ENCODE results near the gene LRRC61.

DNA sequence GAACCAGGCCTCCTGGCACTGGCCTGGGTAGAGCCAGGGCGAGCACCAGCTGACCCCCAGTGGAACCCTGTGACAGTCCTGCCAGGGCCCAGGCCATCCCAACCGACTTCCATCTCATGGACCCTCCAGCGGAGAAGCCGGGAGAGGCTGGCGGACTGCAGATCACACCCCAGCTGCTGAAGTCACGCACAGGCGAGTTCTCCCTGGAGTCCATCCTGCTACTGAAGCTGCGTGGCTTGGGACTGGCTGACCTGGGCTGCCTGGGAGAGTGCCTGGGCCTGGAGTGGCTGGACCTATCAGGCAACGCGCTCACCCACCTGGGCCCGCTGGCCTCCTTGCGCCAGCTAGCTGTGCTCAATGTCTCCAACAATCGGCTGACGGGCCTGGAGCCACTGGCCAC lies 13.6 kb downstream of the LRRC61 start:
- TF ChIP-seq, protein P1, sequence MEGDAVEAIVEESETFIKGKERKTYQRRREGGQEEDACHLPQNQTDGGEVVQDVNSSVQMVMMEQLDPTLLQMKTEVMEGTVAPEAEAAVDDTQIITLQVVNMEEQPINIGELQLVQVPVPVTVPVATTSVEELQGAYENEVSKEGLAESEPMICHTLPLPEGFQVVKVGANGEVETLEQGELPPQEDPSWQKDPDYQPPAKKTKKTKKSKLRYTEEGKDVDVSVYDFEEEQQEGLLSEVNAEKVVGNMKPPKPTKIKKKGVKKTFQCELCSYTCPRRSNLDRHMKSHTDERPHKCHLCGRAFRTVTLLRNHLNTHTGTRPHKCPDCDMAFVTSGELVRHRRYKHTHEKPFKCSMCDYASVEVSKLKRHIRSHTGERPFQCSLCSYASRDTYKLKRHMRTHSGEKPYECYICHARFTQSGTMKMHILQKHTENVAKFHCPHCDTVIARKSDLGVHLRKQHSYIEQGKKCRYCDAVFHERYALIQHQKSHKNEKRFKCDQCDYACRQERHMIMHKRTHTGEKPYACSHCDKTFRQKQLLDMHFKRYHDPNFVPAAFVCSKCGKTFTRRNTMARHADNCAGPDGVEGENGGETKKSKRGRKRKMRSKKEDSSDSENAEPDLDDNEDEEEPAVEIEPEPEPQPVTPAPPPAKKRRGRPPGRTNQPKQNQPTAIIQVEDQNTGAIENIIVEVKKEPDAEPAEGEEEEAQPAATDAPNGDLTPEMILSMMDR (IDR thresholded peaks at IDR 0.05), result no peak
- TF ChIP-seq POLR2A (IDR thresholded peaks at IDR 0.05), result no peak
- TF ChIP-seq POLR2AphosphoS5 (IDR thresholded peaks at IDR 0.05), result no peak

Data from sigmoid colon (tissue), 4 donors.